WI38 (cell line): ENCODE data around the gene DENND2A.
"Not testable (repeated sequence)": the region's sequence is repeated elsewhere in the genome, so short reads cannot be mapped to it uniquely, and the experiment has no call there.

Experiments
- H3K4me3 ChIP-seq: 2 replicates; pipeline ENCODE4 v1.5.1; 2011; ENCODE audit warnings: low read depth, mild to moderate bottlenecking, control low read depth, low read length
- TF ChIP-seq, protein P1 (sequence below): IDR thresholded peaks from 2 replicates; pipeline ENCODE4 v1.5.1; 2012; ENCODE audit warnings: low read depth, mild to moderate bottlenecking, control low read depth, low read length

DENND2A gene

DNA sequence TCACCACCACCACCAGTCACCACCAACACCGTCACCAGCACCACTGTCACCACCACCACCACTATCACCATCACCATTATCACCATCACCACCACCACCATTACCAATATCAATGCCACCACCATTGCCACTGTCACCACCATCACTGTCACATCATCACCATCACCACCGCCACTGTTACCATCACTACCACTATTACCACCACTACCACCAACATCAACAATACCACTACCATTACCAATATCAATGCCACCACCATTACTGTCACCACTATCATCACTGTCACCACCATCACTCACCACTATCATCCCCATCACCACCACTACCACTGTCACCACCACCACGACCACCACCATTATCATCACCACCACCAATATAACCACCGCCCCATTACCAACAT, 14.0 kb upstream of the DENND2A start:
- no peak overlapping the region for H3K4me3 ChIP-seq
- TF ChIP-seq, protein P1, sequence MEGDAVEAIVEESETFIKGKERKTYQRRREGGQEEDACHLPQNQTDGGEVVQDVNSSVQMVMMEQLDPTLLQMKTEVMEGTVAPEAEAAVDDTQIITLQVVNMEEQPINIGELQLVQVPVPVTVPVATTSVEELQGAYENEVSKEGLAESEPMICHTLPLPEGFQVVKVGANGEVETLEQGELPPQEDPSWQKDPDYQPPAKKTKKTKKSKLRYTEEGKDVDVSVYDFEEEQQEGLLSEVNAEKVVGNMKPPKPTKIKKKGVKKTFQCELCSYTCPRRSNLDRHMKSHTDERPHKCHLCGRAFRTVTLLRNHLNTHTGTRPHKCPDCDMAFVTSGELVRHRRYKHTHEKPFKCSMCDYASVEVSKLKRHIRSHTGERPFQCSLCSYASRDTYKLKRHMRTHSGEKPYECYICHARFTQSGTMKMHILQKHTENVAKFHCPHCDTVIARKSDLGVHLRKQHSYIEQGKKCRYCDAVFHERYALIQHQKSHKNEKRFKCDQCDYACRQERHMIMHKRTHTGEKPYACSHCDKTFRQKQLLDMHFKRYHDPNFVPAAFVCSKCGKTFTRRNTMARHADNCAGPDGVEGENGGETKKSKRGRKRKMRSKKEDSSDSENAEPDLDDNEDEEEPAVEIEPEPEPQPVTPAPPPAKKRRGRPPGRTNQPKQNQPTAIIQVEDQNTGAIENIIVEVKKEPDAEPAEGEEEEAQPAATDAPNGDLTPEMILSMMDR = no peak

DNA sequence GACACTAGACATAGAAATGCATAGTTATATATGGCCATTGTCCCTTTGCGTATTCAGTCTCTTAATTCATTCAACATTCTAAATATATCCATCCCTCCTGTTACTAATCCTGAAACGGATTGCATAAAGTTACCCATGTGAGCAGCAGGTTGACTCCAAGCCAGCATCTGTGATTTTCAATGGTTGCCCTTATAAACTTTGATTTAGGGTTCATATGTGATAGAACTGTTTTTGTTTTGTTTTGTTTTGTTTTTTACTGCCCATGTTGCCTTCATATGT, 13.4 kb upstream of the DENND2A start:
- no peak overlapping the region for H3K4me3 ChIP-seq
- TF ChIP-seq, protein P1 = no peak

DNA sequence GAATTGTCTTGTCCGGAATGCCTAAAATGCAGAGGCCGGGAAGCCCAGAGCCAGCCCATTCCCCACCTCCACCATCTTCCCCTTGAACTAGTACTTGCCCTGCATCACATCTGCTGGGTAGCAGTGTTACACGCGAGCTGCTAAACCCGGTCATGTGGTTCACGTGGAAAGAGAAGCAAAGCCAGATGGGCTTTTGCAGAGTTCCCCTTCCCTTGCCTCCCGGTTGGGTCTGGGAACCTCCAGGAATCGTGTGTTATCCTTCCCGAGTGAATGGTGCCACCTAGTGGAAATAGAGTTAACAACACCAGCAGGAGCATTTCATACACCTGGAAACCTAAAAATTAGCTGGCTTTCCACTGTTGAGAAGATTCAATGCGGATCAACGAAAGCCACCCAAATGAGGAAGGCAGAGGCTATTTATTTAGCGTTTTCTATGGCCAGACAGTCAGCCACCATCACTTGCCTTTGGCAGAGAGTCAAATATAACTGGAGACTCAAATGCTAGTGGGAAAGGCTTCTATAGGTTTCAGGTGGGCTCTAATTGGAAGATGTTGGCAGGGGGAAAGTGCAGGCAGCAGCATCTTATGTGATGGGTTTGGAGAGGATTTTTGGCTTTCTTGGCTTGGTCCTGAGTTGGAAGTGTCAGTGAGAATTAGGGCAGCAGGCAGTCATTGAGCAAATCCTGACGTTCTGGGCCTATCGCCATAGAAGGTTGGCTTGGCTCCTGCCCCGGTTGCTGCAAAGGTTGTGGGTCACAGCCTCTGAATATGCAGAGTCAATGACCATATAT, 12.9 kb upstream of the DENND2A start:
- TF ChIP-seq, protein P1 = peak; percentile 68
- no peak overlapping the region for H3K4me3 ChIP-seq

DNA sequence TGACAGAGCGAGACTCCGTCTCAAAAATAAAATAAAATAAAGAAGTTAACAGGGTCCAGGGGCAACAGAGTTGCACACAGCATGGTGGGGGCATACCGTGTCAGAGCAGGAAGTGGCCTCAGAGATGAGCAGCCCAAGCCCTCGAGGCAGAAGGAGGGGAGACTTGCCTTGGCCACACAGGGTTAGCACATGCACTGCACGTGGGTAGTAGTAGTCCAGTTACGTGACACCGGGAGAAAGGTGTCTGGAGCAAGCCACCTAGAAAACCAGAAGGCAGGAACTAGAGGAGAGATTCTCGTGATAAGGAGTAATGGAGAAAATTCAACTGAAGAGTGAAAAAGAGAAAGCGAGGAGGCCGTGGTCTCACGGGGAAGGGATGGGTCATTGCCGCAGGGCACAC, 9.8 kb upstream of the DENND2A start:
- TF ChIP-seq, protein P1 = no peak

DNA sequence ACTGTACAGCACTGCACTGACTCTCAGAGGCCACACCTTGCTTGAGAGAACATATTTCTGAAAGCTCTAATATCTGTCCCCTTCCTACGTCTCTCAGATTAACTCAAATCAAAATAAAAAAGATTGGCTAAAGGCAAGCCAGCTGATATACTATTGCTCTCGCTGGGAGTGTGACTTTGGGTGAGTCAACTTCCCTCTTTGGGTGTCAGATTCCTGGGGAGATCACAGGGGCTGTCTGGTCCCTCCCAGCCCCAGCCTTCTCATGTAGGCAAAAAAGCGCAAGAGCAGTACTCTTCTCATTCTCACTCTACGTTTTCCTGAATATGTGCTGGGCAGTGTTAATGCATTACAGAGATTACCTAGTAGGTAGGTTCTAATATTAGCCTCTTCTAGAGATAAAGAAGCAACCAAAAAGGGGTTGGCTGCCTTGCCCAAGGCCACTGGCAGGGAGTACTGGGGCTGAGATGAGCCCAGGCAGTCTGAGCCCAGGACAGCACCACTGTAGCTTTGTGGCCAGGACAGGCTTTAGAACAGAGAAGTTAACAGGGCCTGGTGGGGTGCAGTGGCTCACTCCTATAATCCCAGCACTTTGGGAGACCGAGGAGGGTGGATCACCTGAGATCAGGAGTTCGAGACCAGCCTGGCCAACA, 9.1 kb upstream of the DENND2A start:
- TF ChIP-seq, protein P1 = no peak
- H3K4me3 ChIP-seq = no peak overlapping the region

More for the DNA sequence above, 9.8 kb upstream of the DENND2A start:
- H3K4me3 ChIP-seq = no peak overlapping the region

DNA sequence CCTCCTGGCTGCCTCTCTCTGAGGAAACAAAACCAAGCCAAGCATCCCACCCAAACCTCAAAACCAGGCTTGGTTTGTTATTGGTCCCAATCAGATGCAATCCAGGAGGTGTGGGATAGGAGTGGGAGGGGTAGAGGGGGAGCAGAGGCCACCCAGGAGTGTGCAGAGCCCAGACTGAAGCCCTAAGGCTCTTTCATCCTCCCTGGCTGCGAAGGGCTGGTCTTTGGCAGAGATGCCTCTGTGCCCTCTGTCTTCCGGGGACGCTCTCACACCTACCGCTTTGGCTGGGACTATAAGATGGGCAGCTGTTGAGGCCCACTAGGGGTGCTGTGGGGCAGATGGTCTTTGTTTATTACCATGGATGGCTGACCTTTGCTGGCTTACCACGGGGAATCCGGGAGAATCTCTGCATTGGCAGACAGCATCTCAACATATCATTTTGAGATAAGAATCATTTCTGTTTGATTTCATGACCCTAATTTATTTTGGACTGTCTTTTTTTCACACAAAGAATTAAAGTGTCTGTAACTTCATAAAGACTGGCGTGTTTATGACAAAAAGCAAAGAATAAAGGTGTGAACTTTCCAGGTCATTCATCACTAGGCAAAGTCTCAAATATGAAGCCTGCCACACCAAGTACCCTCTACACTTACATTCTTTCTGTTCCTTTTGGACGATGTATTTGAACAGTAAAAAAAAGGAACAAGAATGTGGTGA, 6.5 kb upstream of the DENND2A start:
- TF ChIP-seq, protein P1 = peak; percentile 69
- no peak overlapping the region for H3K4me3 ChIP-seq

DNA sequence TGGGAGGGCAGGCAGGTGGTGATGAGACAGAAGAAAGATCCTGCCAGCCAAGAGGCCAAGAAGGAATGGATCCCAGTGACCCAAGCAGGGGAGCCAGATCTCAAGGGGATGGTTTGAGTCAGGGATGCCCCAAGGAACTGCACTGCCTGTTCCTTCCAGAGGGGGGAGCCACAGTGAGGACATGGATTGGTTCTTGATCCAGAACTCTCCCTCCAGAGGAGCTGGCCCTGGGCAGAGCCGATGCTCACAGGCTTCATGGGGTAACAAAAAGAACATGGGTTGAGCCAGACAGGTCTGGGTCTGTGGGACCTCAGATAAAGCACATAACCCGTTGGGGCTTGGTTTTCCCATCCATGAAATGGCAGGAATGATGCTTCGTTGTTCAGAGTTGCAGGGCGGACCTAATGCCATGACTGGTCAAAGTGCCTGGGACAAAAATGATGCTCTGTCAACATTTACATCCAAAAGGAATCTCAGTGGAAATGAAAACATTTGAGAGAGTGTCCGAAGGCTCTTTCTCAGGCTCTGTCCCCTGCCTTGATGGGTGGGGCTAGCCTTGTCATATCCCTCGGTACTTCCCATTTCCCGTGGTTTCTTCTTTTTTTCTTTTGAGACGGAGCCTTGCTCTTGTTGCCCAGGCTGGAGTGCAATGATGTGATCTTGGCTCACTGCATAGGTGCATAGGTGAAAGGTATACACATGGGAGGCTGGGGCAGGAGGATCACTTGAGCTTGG, 4.7 kb upstream of the DENND2A start:
- TF ChIP-seq, protein P1 = peak; percentile 41; the same call in 1 of the 2 replicates
- no peak overlapping the region for H3K4me3 ChIP-seq

DNA sequence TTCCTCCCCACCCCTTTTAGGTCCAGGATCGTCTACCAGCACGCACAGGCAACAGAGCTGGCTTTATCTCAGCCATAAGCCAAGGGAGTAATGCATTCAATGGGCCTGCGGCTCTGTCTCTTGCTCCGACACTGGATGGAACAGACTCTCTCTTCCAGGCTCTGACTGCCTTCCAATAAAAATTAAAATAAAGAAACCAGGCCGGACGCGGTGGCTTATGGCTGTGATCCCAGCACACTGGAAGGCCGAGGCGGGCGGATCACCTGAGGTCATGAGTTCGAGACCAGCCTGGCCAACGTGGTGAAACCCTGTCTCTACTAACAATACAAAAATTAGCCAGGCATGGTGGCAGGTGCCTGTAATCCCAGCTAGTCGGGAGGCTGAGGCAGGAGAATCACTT, 4.1 kb upstream of the DENND2A start:
- H3K4me3 ChIP-seq = not testable (repeated sequence)
